HEK293T (cell line): ENCODE measurements around the gene C1QTNF1.

Experiments
- ELF4 ChIP-seq: fragments of 450-650 bp; IDR thresholded peaks from 2 replicates; pipeline ENCODE4 v1.6.1; 2017; ENCODE audit warnings: antibody characterized with exemption
- FOXK2 ChIP-seq: fragments of 450-650 bp; IDR thresholded peaks from 2 replicates; pipeline ENCODE4 v1.6.1; 2016; ENCODE audit warnings: mild to moderate bottlenecking
- FOXM1 ChIP-seq: fragments of 450-650 bp; IDR thresholded peaks from 2 replicates; pipeline ENCODE4 v1.6.1; 2017; ENCODE audit warnings: mild to moderate bottlenecking, borderline replicate concordance
- SP1 ChIP-seq: fragments of 450-650 bp; IDR thresholded peaks from 2 replicates; pipeline ENCODE4 v1.6.1; 2017

DNA sequence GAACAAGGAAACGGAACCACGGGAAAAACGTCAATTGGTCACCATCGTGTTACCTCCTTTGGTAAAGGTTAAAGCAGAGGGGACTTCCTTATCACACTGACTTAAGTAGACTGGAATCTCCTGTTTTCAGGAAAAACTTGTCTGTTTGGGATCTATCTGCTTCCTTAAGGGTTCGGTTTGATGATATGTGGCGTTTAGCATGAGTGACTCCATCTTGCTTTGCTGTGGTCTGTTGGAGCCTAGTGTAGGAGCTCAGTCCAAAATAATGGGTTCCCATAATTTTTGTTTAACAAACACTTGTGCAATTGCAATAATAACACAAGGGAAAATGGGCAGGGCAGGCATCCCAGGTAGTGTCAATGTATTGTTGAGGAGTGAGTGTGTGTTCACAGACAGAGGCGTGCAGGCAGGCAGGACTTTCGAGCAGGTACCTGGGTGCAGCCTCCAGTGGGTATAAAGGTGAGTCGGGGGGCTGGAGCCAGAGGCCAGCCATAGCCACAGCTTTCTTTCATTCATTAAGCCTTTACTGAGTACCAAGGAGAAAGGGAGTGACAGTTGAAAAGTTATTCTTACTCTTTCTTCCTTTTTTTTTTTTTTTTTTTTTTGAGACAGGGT, 46.4 kb downstream of the C1QTNF1 start:
- TF ChIP-seq SP1 (no peak), ELF4 (no peak), FOXK2 (no peak), FOXM1 (no peak)
